ENCODE results near the gene FAM234A. TPM values are rescaled to one million over a fixed set of nuclear protein-coding genes. Genes with fewer than 3 reads are reported as not detected.
"Not testable (repeated sequence)": the region's sequence is repeated elsewhere in the genome, so short reads cannot be mapped to it uniquely, and the experiment has no call there.

The FAM234A gene
- total RNA-seq, 1 donor from 2014 or later = 23.2 TPM

GRCh38 chr16:229731-230281 lies 4.8 kb upstream of the FAM234A start:
- intact Hi-C loops (cut with micrococcal nuclease) = loop anchor here (1.0 to 10.0 kb wide), 4 partner anchors 123 to 355 kb away; partner anchors contain the start of genes MRPL28, POLR3K and SNRNP25

- intact Hi-C loops (cut with micrococcal nuclease) = loop anchor here (10.0 kb wide), 1 partner anchor 354 kb away; no protein-coding TSS in a partner anchor
Observed at GRCh38 chr16:230351-230750, 4.3 kb upstream of the FAM234A start.

- intact Hi-C loops (cut with micrococcal nuclease) = loop anchor here (10.0 kb wide), 1 partner anchor 354 kb away; no protein-coding TSS in a partner anchor
Observed at GRCh38 chr16:230949-231348, 3.7 kb upstream of the FAM234A start.

DNA sequence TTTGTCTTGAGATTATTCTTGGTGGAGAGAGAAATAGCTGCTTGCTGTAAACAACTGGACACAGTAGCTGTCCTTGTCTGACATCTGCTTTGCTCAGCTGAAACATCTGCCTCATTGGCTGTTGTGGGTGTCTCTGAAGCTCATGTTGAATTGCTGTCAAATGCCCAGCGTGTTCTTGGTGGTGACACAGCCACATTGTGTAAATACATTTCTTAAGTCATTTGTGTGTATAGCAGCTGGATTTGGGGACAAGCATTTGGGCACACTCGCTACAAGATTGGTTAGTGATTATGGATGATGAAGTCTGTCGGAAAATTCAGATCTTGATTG lies 5.3 kb downstream of the FAM234A start:
- intact Hi-C loops (cut with micrococcal nuclease) = loop anchor here (10.0 kb wide), 1 partner anchor 345 kb away; no protein-coding TSS in a partner anchor

- intact Hi-C loops (cut with micrococcal nuclease) = no loop called here
Observed at GRCh38 chr16:240559-240958, 5.9 kb downstream of the FAM234A start.

DNA sequence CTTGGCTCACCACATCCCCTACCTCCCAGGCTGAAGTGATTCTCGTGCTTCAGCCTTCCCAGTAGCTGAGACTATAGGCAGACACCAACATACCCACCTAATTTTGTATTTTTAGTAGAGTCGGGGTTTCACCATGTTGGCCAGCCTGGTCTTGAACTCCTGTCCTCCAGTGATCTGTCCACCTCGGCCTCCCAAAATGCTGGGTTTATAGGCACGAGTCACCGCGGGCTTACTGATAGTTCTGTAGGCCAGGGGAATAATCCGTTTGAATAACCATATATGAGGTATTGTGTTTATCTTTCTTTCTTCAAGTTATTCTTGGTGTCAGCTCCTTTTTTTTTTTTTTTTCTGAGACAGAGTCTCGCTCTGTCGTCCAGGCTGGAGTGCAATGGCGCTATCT lies 7.7 kb downstream of the FAM234A start:
- intact Hi-C loops (cut with micrococcal nuclease) = no loop called here

DNA sequence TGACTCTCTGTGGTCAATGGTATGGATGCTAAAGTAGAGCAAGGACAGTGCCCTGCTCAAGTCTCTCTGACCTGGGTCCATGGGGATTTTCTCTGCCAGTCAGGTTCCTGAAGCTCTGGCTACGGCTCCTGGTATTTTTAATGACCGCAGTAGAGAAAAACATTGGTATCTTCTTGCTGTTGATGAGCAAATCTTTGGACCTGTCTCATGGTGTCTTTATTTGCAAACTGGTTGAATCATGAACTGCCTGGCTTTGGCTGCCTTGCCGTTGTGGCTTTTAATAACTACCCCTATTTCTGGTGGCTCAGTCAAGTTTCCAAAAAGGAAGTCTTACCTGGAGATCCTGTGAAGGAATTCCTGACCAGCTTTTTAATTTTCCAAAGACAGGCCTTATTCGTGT lies 8.7 kb downstream of the FAM234A start:
- intact Hi-C loops (cut with micrococcal nuclease) = no loop called here

DNA sequence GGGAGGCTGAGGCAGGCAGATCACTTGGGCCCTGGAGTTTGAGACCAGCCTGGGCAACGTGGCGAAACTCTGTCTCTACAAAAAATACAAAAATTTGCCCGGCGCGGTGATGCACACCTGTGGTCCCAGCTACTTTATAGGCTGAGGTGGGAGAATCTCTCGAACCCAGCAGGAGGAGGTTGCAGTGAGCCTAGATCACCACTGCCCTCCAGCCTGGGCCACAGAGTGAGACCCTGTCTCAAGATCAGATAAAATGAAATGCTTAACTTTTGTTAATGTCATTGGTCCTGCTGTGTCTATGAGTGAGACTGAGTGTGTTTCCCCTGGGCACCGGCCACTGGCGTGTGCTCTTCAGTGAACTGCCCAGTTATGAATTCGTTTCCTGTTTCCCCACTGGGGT lies 10.5 kb downstream of the FAM234A start:
- intact Hi-C loops (cut with micrococcal nuclease) = no loop called here

DNA sequence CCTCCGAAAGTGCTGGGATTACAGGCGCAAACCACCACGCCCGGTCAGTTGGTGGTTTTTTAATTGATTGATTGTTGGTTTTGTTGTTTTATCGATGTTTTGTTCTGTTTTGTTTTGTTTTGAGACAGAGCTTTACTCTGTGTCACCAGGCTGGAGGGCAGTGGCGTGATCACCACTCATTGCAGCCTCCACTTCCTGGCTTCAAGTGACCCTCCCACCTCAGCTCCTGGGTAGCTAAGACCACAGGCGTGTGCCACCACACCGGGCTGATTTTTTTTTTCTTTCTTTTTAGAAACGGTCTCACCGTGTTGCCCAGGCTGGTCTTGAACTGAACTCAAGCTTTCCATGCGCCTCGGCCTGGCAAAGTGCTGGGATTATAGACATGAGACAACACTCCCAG lies 12.4 kb downstream of the FAM234A start:
- intact Hi-C loops (cut with micrococcal nuclease) = no loop called here

DNA sequence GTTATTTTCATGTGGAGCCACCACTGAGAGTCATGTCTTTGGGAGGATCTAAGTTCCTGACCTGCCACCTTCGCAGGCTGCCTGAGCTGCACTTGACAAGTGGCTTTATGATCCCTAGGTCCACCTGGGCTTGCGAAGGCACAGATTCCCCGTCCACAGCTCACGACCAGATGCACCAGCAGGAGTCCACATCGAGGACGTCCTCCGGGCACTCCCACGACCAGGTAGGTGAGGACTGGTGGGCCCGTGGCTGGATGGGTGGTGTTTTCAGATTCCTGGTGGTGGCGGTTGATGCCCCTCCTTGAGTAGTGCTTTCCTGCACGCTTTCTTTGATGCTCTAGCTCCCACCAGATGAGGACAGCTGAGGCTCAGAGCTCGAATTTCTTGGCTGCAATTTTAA lies 14.8 kb downstream of the FAM234A start:
- intact Hi-C loops (cut with micrococcal nuclease) = no loop called here

DNA sequence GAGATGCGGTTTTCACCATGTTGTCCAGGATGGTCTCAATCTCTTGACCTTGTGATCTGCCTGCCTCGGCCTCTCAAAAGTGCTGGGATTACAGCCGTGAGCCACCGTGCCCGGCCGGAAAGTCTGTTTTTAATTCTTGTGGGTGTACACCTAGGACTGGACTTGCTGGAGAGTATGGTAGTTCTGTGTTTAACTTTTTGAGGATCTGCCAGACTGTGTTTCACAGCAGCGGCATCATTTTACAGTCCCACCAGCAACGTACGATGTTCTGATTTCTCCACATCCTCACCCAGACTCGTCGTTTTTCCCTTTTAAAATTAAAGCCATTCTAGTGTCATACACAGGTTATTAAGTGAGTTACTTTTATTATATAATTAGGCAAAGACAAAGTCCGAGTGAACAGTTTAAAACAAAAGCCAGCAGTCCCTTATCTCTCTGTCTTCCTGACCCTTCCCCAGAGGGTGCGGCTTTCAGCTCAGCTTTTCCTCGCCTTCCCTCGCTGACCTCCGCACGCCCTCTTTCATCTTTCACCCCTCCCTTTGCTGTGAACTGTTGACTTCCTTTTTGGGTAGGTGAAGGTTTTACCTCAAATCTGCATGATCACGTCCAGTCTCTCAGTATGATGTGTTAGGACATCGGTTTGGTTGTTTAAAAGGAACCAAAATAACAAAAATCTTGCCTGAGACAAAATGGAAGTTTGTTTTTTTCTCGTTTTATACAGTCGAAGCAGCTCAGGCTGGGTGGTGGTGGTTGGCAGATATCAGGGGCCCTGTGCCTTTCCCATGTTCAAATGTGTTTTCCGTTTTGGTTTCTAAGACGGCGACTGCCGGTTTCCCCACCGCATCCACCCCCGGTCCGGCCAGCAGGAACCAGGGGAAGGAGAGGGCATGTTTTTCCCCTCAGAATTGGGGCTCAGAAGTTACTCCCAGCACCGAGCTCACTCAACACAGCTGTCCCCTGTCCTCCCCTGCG lies 18.0 kb downstream of the FAM234A start:
- intact Hi-C loops (cut with micrococcal nuclease) = no loop called here

DNA sequence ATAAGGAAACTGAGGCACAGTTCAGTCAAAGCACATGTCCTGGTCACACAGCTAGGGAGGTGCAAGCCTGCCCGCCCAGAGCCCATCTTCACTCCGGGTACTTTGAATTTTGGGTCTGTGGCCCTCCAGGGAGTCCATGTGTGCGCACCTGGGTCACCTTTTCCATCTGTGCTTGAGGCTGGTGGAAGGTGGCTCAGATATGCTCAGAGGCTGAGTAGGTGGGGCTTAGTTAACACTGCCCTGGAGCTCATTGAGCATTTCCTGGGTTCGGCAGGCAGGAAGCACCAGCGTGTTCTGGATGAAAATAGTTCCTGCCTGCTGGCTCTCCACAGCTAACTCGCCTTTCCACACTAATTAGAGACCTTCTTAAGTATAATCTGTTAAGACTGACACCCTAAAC lies 19.2 kb downstream of the FAM234A start:
- intact Hi-C loops (cut with micrococcal nuclease) = no loop called here

- intact Hi-C loops (cut with micrococcal nuclease) = no loop called here
Observed at GRCh38 chr16:254461-254860, 19.8 kb downstream of the FAM234A start.

- intact Hi-C loops (cut with micrococcal nuclease) = no loop called here
Observed at GRCh38 chr16:255183-255582, 20.6 kb downstream of the FAM234A start.

DNA sequence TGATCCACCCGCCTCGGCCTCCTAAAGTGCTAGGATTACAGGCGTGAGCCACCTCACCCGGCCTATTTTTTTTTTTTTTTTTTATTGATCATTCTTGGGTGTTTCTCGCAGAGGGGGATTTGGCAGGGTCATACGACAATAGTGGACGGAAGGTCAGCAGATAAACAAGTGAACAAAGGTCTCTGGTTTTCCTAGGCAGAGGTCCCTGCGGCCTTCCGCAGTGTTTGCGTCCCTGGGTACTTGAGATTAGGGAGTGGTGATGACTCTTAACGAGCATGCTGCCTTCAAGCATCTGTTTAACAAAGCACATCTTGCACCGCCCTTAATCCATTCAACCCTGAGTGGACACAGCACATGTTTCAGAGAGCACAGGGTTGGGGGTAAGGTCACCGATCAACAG lies 23.5 kb downstream of the FAM234A start:
- intact Hi-C loops (cut with micrococcal nuclease) = not testable (repeated sequence)

DNA sequence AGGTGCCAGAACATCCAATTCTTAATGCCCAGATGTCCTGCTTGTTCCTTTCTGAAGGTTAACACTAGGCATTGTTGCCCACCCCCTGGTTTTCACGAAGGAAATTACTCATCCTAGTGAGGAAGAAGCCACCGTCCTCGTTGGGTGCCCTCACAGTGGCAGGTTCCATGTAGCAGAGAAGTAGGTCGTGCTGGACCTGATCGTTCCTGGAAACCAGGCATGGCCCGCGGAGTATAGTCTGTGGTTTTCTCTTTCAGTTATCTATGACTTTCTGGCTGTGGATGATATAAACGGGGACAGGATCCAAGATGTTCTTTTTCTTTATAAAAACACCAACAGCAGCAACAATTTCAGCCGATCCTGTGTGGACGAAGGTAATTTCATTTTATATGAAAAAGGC lies 24.6 kb downstream of the FAM234A start:
- intact Hi-C loops (cut with micrococcal nuclease) = no loop called here

GRCh38 chr16:259814-260253 lies 25.2 kb downstream of the FAM234A start:
- intact Hi-C loops (cut with micrococcal nuclease) = no loop called here

GRCh38 chr16:260326-260725 lies 25.7 kb downstream of the FAM234A start:
- intact Hi-C loops (cut with micrococcal nuclease) = no loop called here

- intact Hi-C loops (cut with micrococcal nuclease) = no loop called here
Observed at GRCh38 chr16:261031-261691, 26.5 kb downstream of the FAM234A start.

DNA sequence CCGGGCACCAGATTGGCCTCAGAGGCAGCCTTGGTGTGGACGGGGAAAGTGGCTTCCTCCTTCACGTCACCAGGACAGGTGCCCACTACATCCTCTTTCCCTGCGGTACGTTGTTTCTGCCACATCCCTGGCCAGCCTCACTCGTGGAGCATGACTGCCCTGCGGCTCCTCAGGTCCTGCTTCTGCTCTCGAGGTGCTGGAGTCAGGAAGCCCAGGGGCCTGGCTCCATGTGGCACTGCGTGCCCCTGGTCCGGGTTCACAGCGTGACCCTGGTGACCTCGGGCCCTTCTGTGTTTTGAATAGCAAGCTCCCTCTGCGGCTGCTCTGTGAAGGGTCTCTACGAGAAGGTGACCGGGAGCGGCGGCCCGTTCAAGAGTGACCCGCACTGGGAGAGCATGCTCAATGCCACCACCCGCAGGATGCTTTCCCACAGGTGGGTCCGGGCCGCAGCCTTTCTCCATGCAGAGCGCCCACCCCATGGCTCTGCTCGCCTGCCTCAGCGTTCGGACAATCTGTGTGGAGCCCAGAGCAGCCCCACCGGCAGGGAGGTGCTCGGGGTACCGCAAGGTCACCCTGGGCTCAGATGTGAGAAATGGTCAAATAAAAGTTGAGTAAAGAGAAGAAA lies 27.6 kb downstream of the FAM234A start:
- intact Hi-C loops (cut with micrococcal nuclease) = no loop called here

GRCh38 chr16:263182-263774 lies 28.7 kb downstream of the FAM234A start:
- intact Hi-C loops (cut with micrococcal nuclease) = no loop called here

All from T-helper 1 cell treated with Interleukin-12 subunit alpha and Interleukin-12 subunit beta and Interleukin-4 antibody, amounts not matched to agents 30 ng/mL and 1 ng/mL, for 36 hours (primary cell).